ENCODE data around the gene CCDC97.
"Not testable (repeated sequence)": the region's sequence is repeated elsewhere in the genome, so short reads cannot be mapped to it uniquely, and the experiment has no call there.

The CCDC97 gene

DNA sequence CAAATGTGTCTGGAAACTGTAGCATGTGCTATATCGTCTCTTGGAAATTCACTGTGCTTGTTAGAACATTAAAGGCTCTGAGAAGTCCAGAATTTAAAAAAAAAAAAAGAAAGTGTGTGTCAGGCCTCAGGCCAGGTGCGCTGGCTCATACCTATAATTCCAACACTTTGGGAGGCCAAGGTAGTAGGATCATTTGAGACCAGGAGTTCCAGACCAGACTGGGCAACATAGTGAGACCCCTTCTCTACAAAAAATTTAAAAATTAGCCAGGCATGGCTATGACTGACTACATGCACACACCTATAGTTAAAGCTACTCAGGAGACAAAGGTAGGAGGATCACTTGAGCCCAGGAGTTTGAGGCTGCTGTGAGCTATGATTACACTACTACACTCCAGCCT lies 40.9 kb upstream of the CCDC97 start:
- TF ChIP-seq FOXP2 (optimal IDR thresholded peaks at IDR 0.05; ENCODE audit: control extremely low read depth, extremely low read length, insufficient read depth) (no peak), POLR2AphosphoS5 (IDR thresholded peaks at IDR 0.05; ENCODE audit: borderline replicate concordance, low read depth, low read length) (no peak), EZH2 (IDR thresholded peaks at IDR 0.05) (no peak)
- H3K36me3 ChIP-seq (ENCODE audit: insufficient read depth, low read length) = peaks cover 75% of the 10 kb centered on the region
- DNase-seq (ENCODE audit: low read depth, low spot score) = no peak

DNA sequence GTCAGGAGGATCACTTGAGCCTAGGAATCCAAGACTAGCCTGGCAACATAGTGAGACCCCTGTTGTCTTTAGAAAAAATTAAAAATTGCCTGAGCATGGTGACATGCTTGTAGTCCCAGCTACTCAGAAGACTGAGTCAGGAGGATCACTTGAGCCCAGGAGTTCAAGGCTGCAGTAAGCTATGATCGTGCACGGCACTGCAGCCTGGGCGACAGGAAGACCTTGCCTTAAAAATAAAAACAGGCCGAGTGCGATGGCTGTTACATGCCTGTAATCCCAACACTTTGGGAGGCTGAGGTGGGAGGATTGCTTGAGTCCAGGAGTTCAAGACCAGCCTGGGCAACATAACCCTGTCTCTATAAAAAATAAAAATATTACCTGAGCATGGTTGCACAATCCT lies 40.4 kb upstream of the CCDC97 start:
- DNase-seq (ENCODE audit: low read depth, low spot score) = no peak
- no peak overlapping the region for H3K9ac ChIP-seq (ENCODE audit: insufficient read length)
- no peaks in the 10 kb centered on the region for H3K9me3 ChIP-seq (ENCODE audit: low read depth, low read length)

More for the DNA sequence above, 40.9 kb upstream of the CCDC97 start:
- Histone ChIP-seq H3K27ac (no peak overlapping the region), H3K9ac (ENCODE audit: insufficient read length) (no peak overlapping the region), H3K9me3 (ENCODE audit: low read depth, low read length) (no peaks in the 10 kb centered on the region), H3K4me3 (no peak overlapping the region)

GRCh38 chr19:41273076-41273475 lies 36.9 kb upstream of the CCDC97 start:
- Histone ChIP-seq H3K9ac (ENCODE audit: insufficient read length) (no peak overlapping the region), H3K27ac (no peak overlapping the region), H3K4me3 (no peak overlapping the region), H3K36me3 (ENCODE audit: insufficient read depth, low read length) (peaks cover 100% of the 10 kb centered on the region), H3K9me3 (ENCODE audit: low read depth, low read length) (no peaks in the 10 kb centered on the region)
- DNase-seq (ENCODE audit: low read depth, low spot score) = no peak
- TF ChIP-seq FOXP2 (optimal IDR thresholded peaks at IDR 0.05; ENCODE audit: control extremely low read depth, extremely low read length, insufficient read depth) = no peak
- no peak for TF ChIP-seq EZH2 (IDR thresholded peaks at IDR 0.05)
- no peak for TF ChIP-seq POLR2AphosphoS5 (IDR thresholded peaks at IDR 0.05; ENCODE audit: borderline replicate concordance, low read depth, low read length)

More for the DNA sequence above, 40.4 kb upstream of the CCDC97 start:
- peaks cover 80% of the 10 kb centered on the region for H3K36me3 ChIP-seq (ENCODE audit: insufficient read depth, low read length)
- TF ChIP-seq POLR2AphosphoS5 (IDR thresholded peaks at IDR 0.05; ENCODE audit: borderline replicate concordance, low read depth, low read length) (no peak), FOXP2 (optimal IDR thresholded peaks at IDR 0.05; ENCODE audit: control extremely low read depth, extremely low read length, insufficient read depth) (no peak), EZH2 (IDR thresholded peaks at IDR 0.05) (no peak)
- H3K4me3 ChIP-seq = no peak overlapping the region
- H3K27ac ChIP-seq = no peak overlapping the region

GRCh38 chr19:41274802-41275201 lies 35.2 kb upstream of the CCDC97 start:
- no peak overlapping the region for H3K9ac ChIP-seq (ENCODE audit: insufficient read length)
- H3K9me3 ChIP-seq (ENCODE audit: low read depth, low read length) = no peaks in the 10 kb centered on the region
- no peak overlapping the region for H3K4me3 ChIP-seq
- peaks cover 99% of the 10 kb centered on the region for H3K36me3 ChIP-seq (ENCODE audit: insufficient read depth, low read length)
- no peak overlapping the region for H3K27ac ChIP-seq
- DNase-seq (ENCODE audit: low read depth, low spot score) = no peak
- TF ChIP-seq EZH2 (IDR thresholded peaks at IDR 0.05) = no peak
- no peak for TF ChIP-seq POLR2AphosphoS5 (IDR thresholded peaks at IDR 0.05; ENCODE audit: borderline replicate concordance, low read depth, low read length)
- TF ChIP-seq FOXP2 (optimal IDR thresholded peaks at IDR 0.05; ENCODE audit: control extremely low read depth, extremely low read length, insufficient read depth) = no peak

DNA sequence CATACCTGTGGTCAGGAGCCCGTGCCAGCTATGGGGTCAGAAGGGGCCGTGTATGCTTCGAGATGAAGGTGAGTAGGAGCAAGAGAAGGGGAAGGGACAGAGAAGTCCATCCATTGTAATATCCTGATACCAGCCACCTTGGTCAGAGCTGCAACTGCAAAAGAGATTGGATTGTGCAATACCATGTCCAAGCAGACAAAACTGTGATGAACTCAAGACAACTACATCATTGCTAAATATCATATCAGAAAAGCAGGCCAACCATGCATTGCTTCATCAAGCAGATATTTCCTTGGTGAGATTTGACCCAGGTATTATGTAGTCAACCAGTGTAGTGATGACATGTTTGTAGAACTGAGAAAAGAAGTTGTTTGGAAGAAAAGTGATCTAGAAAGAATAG lies 33.7 kb upstream of the CCDC97 start:
- Histone ChIP-seq H3K27ac (no peak overlapping the region), H3K36me3 (ENCODE audit: insufficient read depth, low read length) (peaks cover 99% of the 10 kb centered on the region), H3K4me3 (no peak overlapping the region), H3K9me3 (ENCODE audit: low read depth, low read length) (no peaks in the 10 kb centered on the region), H3K9ac (ENCODE audit: insufficient read length) (no peak overlapping the region)
- no peak for TF ChIP-seq POLR2AphosphoS5 (IDR thresholded peaks at IDR 0.05; ENCODE audit: borderline replicate concordance, low read depth, low read length)
- no peak for TF ChIP-seq EZH2 (IDR thresholded peaks at IDR 0.05)
- TF ChIP-seq FOXP2 (optimal IDR thresholded peaks at IDR 0.05; ENCODE audit: control extremely low read depth, extremely low read length, insufficient read depth) = no peak
- DNase-seq (ENCODE audit: low read depth, low spot score) = no peak

DNA sequence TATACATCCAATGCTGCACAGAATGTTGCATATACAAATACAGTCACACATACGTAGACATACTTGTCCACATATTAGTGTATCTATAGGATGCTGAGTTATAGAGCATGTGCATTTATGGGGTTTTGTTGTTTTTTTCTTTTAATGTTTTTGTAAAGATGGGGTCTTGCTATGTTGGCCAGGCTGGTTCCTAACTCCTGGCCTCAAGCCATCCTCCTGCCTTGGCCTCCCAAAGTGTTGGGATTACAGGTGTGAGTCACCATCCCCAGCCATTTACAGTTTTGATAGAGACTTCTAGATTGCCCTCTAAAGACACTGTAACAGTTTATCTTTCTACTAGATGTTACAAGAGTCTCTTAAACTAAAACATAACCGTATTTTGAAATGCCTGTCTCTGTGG lies 31.5 kb upstream of the CCDC97 start:
- Histone ChIP-seq H3K27ac (no peak overlapping the region), H3K9ac (ENCODE audit: insufficient read length) (no peak overlapping the region), H3K4me3 (no peak overlapping the region), H3K9me3 (ENCODE audit: low read depth, low read length) (no peaks in the 10 kb centered on the region), H3K36me3 (ENCODE audit: insufficient read depth, low read length) (peaks cover 98% of the 10 kb centered on the region)
- DNase-seq (ENCODE audit: low read depth, low spot score) = no peak
- TF ChIP-seq POLR2AphosphoS5 (IDR thresholded peaks at IDR 0.05; ENCODE audit: borderline replicate concordance, low read depth, low read length) (no peak), FOXP2 (optimal IDR thresholded peaks at IDR 0.05; ENCODE audit: control extremely low read depth, extremely low read length, insufficient read depth) (no peak), EZH2 (IDR thresholded peaks at IDR 0.05) (no peak)

DNA sequence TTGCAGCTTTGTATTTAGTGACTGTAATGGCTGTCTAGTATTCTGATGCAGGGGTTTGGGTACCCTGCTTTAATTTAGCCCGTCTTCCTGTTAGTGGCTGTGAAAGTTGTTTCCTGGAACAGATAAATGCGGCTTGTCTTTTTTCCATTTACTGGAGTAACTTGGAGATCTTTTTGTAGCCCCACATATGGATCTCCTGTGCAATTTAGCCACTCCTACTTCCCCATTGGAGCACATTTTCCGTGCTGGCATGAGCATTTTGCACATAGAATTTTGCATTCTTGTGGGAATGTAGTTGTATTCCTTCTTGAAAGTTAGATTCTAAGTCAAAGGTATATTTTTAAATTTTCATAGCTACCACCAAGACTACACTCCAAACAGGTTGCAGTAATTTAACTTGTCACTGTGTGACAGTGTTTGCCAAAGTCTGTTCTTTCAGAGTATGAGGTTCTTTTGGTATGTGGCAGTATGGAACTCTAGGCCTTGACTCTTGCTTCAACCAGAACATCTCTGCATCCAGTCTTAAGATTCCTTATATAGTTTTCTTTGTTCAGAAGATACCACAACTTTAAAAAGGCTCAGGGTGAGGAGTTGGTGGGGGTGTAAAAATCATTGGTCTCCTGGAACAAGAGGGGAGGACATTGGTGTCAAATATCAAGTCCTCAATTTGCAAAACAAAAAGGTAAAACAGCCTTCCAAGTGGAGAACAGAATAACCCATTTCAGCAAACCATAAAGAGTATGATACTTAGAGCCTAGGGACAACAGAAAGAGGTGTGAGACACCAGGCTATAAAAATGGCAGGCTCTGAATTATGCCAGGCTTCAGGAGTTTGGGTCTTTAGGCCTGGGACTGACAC lies 21.1 kb upstream of the CCDC97 start:
- Histone ChIP-seq H3K9ac (ENCODE audit: insufficient read length) (no peak overlapping the region), H3K4me3 (no peak overlapping the region), H3K9me3 (ENCODE audit: low read depth, low read length) (no peaks in the 10 kb centered on the region), H3K27ac (no peak overlapping the region), H3K36me3 (ENCODE audit: insufficient read depth, low read length) (peaks cover 95% of the 10 kb centered on the region)
- no peak for DNase-seq (ENCODE audit: low read depth, low spot score)
- no peak for TF ChIP-seq POLR2AphosphoS5 (IDR thresholded peaks at IDR 0.05; ENCODE audit: borderline replicate concordance, low read depth, low read length)
- no peak for TF ChIP-seq EZH2 (IDR thresholded peaks at IDR 0.05)
- no peak for TF ChIP-seq FOXP2 (optimal IDR thresholded peaks at IDR 0.05; ENCODE audit: control extremely low read depth, extremely low read length, insufficient read depth)

DNA sequence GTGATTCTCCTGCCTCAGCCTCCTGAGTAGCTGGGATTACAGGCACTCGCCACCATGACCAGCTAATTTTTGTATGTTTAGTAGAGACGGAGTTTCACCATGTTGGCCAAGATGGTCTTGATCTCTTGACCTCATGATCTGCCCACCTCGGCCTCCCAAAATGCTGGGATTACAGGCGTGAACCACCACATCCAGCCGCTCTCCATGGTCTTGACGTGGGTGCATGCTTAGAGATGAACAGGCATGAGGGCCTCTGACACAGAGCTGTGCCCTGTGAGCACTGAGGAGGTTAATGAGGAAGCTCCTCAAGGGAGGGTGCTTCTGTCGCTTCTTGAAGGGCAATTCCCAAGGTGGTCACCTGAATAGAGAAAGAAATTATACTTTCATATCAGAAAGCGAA lies 20.2 kb upstream of the CCDC97 start:
- DNase-seq (ENCODE audit: low read depth, low spot score); H3K9ac ChIP-seq (ENCODE audit: insufficient read length); H3K9me3 ChIP-seq (ENCODE audit: low read depth, low read length); H3K27ac ChIP-seq; H3K4me3 ChIP-seq: not testable (repeated sequence)
- peaks cover 95% of the 10 kb centered on the region for H3K36me3 ChIP-seq (ENCODE audit: insufficient read depth, low read length)

DNA sequence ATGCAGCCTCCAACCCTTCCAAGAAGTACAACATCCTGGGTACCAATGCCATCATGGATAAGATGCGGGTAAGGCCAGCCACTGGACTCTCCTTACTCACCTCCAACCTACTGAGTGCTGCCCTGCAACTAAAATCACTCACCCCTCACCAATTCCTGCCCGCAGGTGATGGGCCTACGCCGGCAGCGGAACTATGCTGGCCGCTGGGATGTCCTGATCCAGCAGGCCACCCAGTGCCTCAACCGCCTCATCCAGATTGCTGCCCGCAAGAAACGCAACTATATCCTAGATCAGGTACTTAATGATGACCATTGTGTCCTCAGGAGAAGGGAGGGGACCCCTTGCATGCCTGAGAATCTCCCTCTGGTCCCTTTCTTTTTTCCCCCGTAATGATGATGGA lies 15.6 kb upstream of the CCDC97 start:
- Histone ChIP-seq H3K9me3 (ENCODE audit: low read depth, low read length) (no peaks in the 10 kb centered on the region), H3K27ac (no peak overlapping the region), H3K36me3 (ENCODE audit: insufficient read depth, low read length) (peaks cover 100% of the 10 kb centered on the region), H3K4me3 (no peak overlapping the region), H3K9ac (ENCODE audit: insufficient read length) (no peak overlapping the region)
- DNase-seq (ENCODE audit: low read depth, low spot score) = no peak
- TF ChIP-seq FOXP2 (optimal IDR thresholded peaks at IDR 0.05; ENCODE audit: control extremely low read depth, extremely low read length, insufficient read depth) (no peak), POLR2AphosphoS5 (IDR thresholded peaks at IDR 0.05; ENCODE audit: borderline replicate concordance, low read depth, low read length) (no peak), EZH2 (IDR thresholded peaks at IDR 0.05) (no peak)

All from SK-N-MC (cell line).